Measurements from ENCODE around the gene EPS15.
"Not testable (repeated sequence)": the region's sequence is repeated elsewhere in the genome, so short reads cannot be mapped to it uniquely, and the experiment has no call there.

EPS15 gene

GRCh38 chr1:51561702-51562101 is 42.6 kb upstream of the EPS15 start:
- TF ChIP-seq CTCF (IDR thresholded peaks at IDR 0.05; ENCODE audit: low read depth, low read length) = no peak
- no peak overlapping the region for H3K4me3 ChIP-seq (ENCODE audit: low read depth, low read length)
- in situ Hi-C loops (cut with HindIII; ENCODE audit: low sequenced_read_pairs) = no loop called here
- no peak for DNase-seq (ENCODE audit: low read depth, low spot score)

- H3K4me3 ChIP-seq (ENCODE audit: low read depth, low read length); DNase-seq (ENCODE audit: low read depth, low spot score); in situ Hi-C loops (cut with HindIII; ENCODE audit: low sequenced_read_pairs): not testable (repeated sequence)
Observed at GRCh38 chr1:51560895-51561294, 41.8 kb upstream of the EPS15 start.

GRCh38 chr1:51560034-51560433 is 41.0 kb upstream of the EPS15 start:
- no peak overlapping the region for H3K4me3 ChIP-seq (ENCODE audit: low read depth, low read length)
- in situ Hi-C loops (cut with HindIII; ENCODE audit: low sequenced_read_pairs) = no loop called here
- no peak for TF ChIP-seq CTCF (IDR thresholded peaks at IDR 0.05; ENCODE audit: low read depth, low read length)
- DNase-seq (ENCODE audit: low read depth, low spot score) = no peak

GRCh38 chr1:51559501-51559900 is 40.4 kb upstream of the EPS15 start:
- no peak for TF ChIP-seq CTCF (IDR thresholded peaks at IDR 0.05; ENCODE audit: low read depth, low read length)
- no peak overlapping the region for H3K4me3 ChIP-seq (ENCODE audit: low read depth, low read length)
- in situ Hi-C loops (cut with HindIII; ENCODE audit: low sequenced_read_pairs) = no loop called here
- DNase-seq (ENCODE audit: low read depth, low spot score) = no peak

GRCh38 chr1:51559064-51559500 is 40.0 kb upstream of the EPS15 start:
- no peak for TF ChIP-seq CTCF (IDR thresholded peaks at IDR 0.05; ENCODE audit: low read depth, low read length)
- no peak overlapping the region for H3K4me3 ChIP-seq (ENCODE audit: low read depth, low read length)
- no peak for DNase-seq (ENCODE audit: low read depth, low spot score)
- in situ Hi-C loops (cut with HindIII; ENCODE audit: low sequenced_read_pairs) = no loop called here

GRCh38 chr1:51558375-51558924 is 39.4 kb upstream of the EPS15 start:
- TF ChIP-seq CTCF (IDR thresholded peaks at IDR 0.05; ENCODE audit: low read depth, low read length) = no peak
- H3K4me3 ChIP-seq (ENCODE audit: low read depth, low read length) = no peak overlapping the region
- in situ Hi-C loops (cut with HindIII; ENCODE audit: low sequenced_read_pairs) = no loop called here
- DNase-seq (ENCODE audit: low read depth, low spot score) = peak; percentile 34

GRCh38 chr1:51557168-51557567 is 38.1 kb upstream of the EPS15 start:
- in situ Hi-C loops (cut with HindIII; ENCODE audit: low sequenced_read_pairs) = no loop called here
- no peak for TF ChIP-seq CTCF (IDR thresholded peaks at IDR 0.05; ENCODE audit: low read depth, low read length)
- no peak overlapping the region for H3K4me3 ChIP-seq (ENCODE audit: low read depth, low read length)
- DNase-seq (ENCODE audit: low read depth, low spot score) = no peak

All from astrocyte of the spinal cord (primary cell).